Stimulated activated naive CD8-positive, alpha-beta T cell treated with anti-CD3 and anti-CD28 coated beads, Interleukin-15, Interleukin-2, amounts not matched to agents 100 ng/mL and 50 ng/mL, for 24 hours (primary cell): Measurements from ENCODE around the gene GNG4.
A peak's percentile ranks its signal among the peaks of the same experiment; 100 is the strongest.
"Not testable (repeated sequence)": the region's sequence is repeated elsewhere in the genome, so short reads cannot be mapped to it uniquely, and the experiment has no call there.

Experiments
- H3K27ac Mint-ChIP-seq: one replicate; pipeline ENCODE4 v1.8.0; 2021; ENCODE audit warnings: mild to moderate bottlenecking, mixed read lengths
- H3K27me3 Mint-ChIP-seq: one replicate; pipeline ENCODE4 v1.8.0; 2021; ENCODE audit warnings: mixed read lengths
- H3K36me3 Mint-ChIP-seq: one replicate; pipeline ENCODE4 v1.8.0; 2021; ENCODE audit warnings: low read depth, mixed read lengths
- H3K4me1 Mint-ChIP-seq: one replicate; pipeline ENCODE4 v1.8.0; 2021; ENCODE audit warnings: low read depth, mixed read lengths
- H3K4me3 Mint-ChIP-seq: one replicate; pipeline ENCODE4 v1.8.0; 2021; ENCODE audit warnings: mild to moderate bottlenecking, mixed read lengths
- H3K9me3 Mint-ChIP-seq: one replicate; pipeline ENCODE4 v1.8.0; 2021; ENCODE audit warnings: mixed read lengths

Gene GNG4

GRCh38 chr1:235659186-235659771, 9.7 kb upstream of the GNG4 start:
- Mint-ChIP-seq H3K27ac (no peak overlapping the region), H3K4me3 (no peak overlapping the region), H3K36me3 (peaks cover 36% of the 10 kb centered on the region), H3K27me3 (peaks cover 7% of the 10 kb centered on the region), H3K9me3 (no peaks in the 10 kb centered on the region), H3K4me1 (no peaks in the 10 kb centered on the region)

DNA sequence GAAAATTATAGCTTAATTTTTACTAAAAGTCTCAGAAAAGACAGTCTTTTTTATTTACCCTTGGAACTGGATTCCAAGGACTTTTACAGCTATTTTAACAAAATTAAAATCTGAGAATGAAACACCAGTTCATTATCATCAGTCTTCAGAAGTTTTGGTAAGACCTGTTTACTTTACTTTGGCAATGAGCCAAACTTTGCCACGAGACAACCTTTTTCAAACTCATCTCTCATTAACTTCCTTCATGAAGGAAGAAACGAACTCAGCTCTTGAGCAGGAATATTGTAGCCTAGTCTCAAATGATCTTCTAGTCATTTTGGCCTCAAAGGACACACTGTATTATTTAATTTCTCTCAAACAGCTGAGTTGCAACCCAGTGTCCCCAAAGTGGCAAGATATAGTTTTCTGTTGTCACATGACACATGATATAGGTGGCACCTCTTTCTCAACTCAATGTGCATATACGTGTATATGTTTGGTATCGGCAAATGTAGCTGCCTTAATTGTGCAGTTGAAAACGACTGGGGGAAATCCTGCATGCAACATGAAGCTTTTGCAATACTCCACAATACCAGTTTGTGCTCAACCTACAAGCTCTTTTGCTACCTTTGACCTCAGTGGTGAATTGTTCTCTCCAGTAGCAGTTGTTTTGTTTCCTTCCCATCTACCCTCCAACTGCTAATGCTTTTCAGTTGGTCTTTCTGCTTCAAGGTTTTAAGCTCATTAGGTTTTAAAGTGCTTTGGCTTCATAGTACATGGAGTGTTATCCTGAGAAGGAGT, 8.4 kb upstream of the GNG4 start:
- no peak overlapping the region for H3K27ac Mint-ChIP-seq
- no peaks in the 10 kb centered on the region for H3K9me3 Mint-ChIP-seq
- no peaks in the 10 kb centered on the region for H3K4me1 Mint-ChIP-seq
- H3K36me3 Mint-ChIP-seq = peaks cover 30% of the 10 kb centered on the region
- H3K27me3 Mint-ChIP-seq = peaks cover 18% of the 10 kb centered on the region
- H3K4me3 Mint-ChIP-seq = no peak overlapping the region

GRCh38 chr1:235657269-235657668, 7.7 kb upstream of the GNG4 start:
- H3K27ac Mint-ChIP-seq = no peak overlapping the region
- H3K36me3 Mint-ChIP-seq = peaks cover 23% of the 10 kb centered on the region
- no peaks in the 10 kb centered on the region for H3K4me1 Mint-ChIP-seq
- peaks cover 25% of the 10 kb centered on the region for H3K27me3 Mint-ChIP-seq
- H3K4me3 Mint-ChIP-seq = no peak overlapping the region
- no peaks in the 10 kb centered on the region for H3K9me3 Mint-ChIP-seq

GRCh38 chr1:235652364-235652763, 2.8 kb upstream of the GNG4 start:
- Mint-ChIP-seq H3K9me3 (no peaks in the 10 kb centered on the region), H3K36me3 (peaks cover 5% of the 10 kb centered on the region), H3K27ac (no peak overlapping the region), H3K4me1 (peaks cover 17% of the 10 kb centered on the region), H3K4me3 (no peak overlapping the region), H3K27me3 (peaks cover 59% of the 10 kb centered on the region)

DNA sequence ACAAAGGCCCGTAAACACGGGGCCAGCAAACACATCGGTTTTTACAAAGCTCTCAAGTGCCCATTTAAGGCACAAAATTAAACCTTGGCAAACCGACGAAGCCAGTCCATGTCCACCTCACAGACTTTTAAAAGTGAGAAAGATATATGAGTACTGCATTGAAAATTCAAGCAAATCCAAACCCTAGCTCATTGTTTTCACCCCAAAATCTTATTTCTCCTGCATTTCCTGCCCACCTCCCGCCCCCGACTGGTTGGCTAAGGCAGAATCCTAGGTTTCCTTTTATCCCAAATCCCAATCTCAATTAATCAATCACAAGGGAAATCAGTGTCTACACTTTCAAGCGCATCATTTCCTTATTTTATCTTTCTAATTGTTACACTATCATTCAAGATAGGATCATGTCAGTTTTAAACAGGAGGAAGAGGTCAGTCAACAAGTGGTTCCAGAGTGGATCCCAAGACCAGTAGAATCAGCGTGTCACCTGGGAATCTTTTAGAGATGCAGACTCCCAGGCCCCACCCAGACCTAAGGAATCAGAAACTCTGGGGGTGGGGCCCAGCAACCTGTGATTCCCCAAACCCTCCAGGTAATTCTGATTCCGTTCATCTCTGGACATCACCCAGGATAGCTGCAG, 1.7 kb upstream of the GNG4 start:
- Mint-ChIP-seq H3K27ac (no peak overlapping the region), H3K27me3 (peaks cover 67% of the 10 kb centered on the region), H3K36me3 (peaks cover 5% of the 10 kb centered on the region), H3K4me1 (peaks cover 17% of the 10 kb centered on the region), H3K9me3 (no peaks in the 10 kb centered on the region), H3K4me3 (peak overlapping the region; percentile 54)

DNA sequence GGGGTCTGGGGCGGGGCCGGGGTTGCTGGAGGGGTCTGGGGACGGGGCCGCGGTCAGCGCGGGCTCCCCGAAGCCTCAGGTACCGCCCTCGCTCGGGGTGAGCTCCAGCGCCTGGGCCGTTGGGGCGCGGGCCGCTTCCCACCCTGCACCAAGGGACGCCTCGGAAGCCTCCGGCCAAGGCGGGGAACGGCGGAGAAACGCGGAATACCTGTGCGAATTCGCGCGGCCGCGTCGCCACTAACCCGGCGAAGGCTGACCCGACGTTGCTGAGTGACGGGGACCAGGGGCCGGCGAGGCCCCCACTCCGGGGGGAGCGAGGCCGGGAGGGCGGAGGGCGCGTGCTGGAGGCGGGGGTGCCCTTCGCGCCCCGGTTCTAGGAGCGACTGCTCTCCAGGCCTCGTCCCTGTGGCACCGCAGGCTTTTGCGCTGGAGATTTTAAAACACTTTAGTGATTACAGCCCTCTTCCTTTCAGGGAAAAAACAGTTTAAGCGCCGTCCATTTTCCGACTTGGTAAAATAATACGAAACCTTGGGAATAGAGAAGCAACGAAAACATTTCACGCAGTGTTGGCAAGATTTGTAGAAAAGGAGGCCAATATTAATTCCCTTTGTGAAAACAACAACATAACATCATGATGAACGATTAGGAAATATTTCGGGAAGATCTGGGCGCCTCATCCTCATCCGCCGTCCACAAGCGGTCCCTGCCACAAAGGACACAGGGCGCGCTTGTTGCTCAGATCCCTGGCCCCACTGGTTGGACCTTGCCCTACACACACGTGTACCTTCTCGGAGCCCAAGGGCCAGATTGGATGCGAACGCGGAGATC, 971 bp upstream of the GNG4 start:
- no peaks in the 10 kb centered on the region for H3K9me3 Mint-ChIP-seq
- peak overlapping the region; percentile 54 for H3K4me3 Mint-ChIP-seq
- peaks cover 5% of the 10 kb centered on the region for H3K36me3 Mint-ChIP-seq
- H3K27ac Mint-ChIP-seq = no peak overlapping the region
- peaks cover 70% of the 10 kb centered on the region for H3K27me3 Mint-ChIP-seq
- H3K4me1 Mint-ChIP-seq = peaks cover 20% of the 10 kb centered on the region

DNA sequence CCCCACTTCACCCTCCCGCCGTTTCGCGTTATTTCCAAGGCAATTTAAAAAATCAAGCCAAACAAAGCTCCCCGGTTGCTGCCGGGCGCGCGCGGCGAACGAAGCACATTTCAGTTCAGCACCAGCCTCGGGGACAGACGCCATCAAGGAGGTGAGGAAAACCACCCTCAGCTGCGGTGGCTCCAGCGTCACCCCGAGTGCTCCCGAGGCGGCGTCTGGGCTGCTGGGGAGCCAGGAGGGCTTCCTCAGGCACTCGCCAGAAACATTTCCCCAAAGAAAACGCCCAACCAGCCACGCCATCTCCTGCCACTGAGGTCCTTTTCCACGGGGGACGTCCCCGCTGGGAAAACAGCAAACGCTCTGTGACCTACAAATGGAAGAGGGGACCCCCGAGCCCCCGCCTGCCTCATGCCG, 623 bp downstream of the GNG4 start:
- H3K4me1 Mint-ChIP-seq = peaks cover 28% of the 10 kb centered on the region
- H3K9me3 Mint-ChIP-seq = no peaks in the 10 kb centered on the region
- H3K27ac Mint-ChIP-seq = no peak overlapping the region
- peaks cover 77% of the 10 kb centered on the region for H3K27me3 Mint-ChIP-seq
- peaks cover 3% of the 10 kb centered on the region for H3K36me3 Mint-ChIP-seq
- H3K4me3 Mint-ChIP-seq = peak overlapping the region; percentile 78

- peaks cover 33% of the 10 kb centered on the region for H3K4me1 Mint-ChIP-seq
- peak overlapping the region; percentile 78 for H3K4me3 Mint-ChIP-seq
- no peak overlapping the region for H3K27ac Mint-ChIP-seq
- H3K27me3 Mint-ChIP-seq = peaks cover 78% of the 10 kb centered on the region
- no peaks in the 10 kb centered on the region for H3K9me3 Mint-ChIP-seq
- no peaks in the 10 kb centered on the region for H3K36me3 Mint-ChIP-seq
Measured at GRCh38 chr1:235648407-235648907, 1.1 kb downstream of the GNG4 start.

- H3K36me3 Mint-ChIP-seq, H3K4me3 Mint-ChIP-seq, H3K27ac Mint-ChIP-seq, H3K9me3 Mint-ChIP-seq: not testable (repeated sequence)
- H3K4me1 Mint-ChIP-seq = peaks cover 42% of the 10 kb centered on the region
- H3K27me3 Mint-ChIP-seq = peaks cover 74% of the 10 kb centered on the region
Measured at GRCh38 chr1:235647537-235647936, 2.0 kb downstream of the GNG4 start.

- Mint-ChIP-seq H3K36me3 (no peaks in the 10 kb centered on the region), H3K27me3 (peaks cover 68% of the 10 kb centered on the region), H3K4me3 (no peak overlapping the region), H3K27ac (no peak overlapping the region), H3K4me1 (peaks cover 53% of the 10 kb centered on the region), H3K9me3 (no peaks in the 10 kb centered on the region)
Measured at GRCh38 chr1:235646463-235646862, 3.1 kb downstream of the GNG4 start.

GRCh38 chr1:235644693-235645305, 4.8 kb downstream of the GNG4 start:
- H3K36me3 Mint-ChIP-seq = no peaks in the 10 kb centered on the region
- H3K9me3 Mint-ChIP-seq = no peaks in the 10 kb centered on the region
- H3K27me3 Mint-ChIP-seq = peaks cover 58% of the 10 kb centered on the region
- H3K27ac Mint-ChIP-seq = no peak overlapping the region
- no peak overlapping the region for H3K4me3 Mint-ChIP-seq
- peaks cover 53% of the 10 kb centered on the region for H3K4me1 Mint-ChIP-seq

DNA sequence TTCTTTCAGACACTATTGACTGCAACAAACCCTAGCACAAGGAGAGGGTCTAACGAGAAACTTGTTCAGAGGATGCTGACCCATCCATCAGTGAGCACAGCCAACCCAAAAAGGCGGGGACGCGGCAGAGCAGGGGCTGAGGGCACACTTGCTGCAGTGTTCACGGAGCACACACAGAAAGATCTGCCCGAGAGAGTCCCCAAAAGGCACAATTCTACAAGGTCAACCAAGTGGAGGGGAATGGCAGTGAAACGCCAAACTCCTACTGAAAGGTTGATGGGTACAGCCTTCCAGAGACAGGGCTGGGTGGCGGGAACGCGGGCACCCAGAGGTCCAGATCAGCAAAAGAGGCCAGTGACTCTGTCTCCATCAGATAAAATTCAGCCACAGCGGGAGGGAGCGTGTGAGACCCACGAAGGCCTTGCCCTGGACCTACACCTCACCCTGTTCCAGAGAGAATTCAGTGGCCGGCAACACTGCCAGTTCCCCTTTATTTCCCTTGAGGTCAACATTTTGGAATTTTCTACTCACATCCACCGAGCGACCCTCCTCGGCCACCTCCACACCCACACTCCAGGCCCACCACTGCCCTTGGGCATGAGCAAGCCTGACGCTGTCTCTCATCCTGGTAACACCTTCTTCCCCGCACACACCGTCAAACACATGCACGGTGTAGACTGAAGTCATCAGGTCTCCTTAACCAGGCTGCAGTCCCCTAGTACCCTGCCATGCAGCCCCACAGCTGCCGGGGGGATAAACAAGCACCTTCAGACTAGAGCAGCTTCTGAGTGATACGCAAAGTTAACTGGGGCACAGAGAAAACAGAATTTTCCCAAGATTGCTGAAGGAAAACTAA, 5.5 kb downstream of the GNG4 start:
- H3K36me3 Mint-ChIP-seq = no peaks in the 10 kb centered on the region
- H3K4me3 Mint-ChIP-seq = no peak overlapping the region
- no peak overlapping the region for H3K27ac Mint-ChIP-seq
- H3K27me3 Mint-ChIP-seq = peaks cover 58% of the 10 kb centered on the region
- peaks cover 52% of the 10 kb centered on the region for H3K4me1 Mint-ChIP-seq
- H3K9me3 Mint-ChIP-seq = no peaks in the 10 kb centered on the region

GRCh38 chr1:235642943-235643371, 6.6 kb downstream of the GNG4 start:
- H3K4me3 Mint-ChIP-seq = peak overlapping the region; percentile 37
- H3K27me3 Mint-ChIP-seq = peaks cover 47% of the 10 kb centered on the region
- H3K9me3 Mint-ChIP-seq = no peaks in the 10 kb centered on the region
- H3K4me1 Mint-ChIP-seq = peaks cover 41% of the 10 kb centered on the region
- peak overlapping the region; percentile 84 for H3K27ac Mint-ChIP-seq
- H3K36me3 Mint-ChIP-seq = no peaks in the 10 kb centered on the region
